ENCODE results near the gene SYT15. TPM values are rescaled to one million over a fixed set of nuclear protein-coding genes. Genes with fewer than 3 reads are reported as not detected.

The SYT15 gene
- total RNA-seq, 1 experiment from 2014 or later, result 0.28 TPM

DNA sequence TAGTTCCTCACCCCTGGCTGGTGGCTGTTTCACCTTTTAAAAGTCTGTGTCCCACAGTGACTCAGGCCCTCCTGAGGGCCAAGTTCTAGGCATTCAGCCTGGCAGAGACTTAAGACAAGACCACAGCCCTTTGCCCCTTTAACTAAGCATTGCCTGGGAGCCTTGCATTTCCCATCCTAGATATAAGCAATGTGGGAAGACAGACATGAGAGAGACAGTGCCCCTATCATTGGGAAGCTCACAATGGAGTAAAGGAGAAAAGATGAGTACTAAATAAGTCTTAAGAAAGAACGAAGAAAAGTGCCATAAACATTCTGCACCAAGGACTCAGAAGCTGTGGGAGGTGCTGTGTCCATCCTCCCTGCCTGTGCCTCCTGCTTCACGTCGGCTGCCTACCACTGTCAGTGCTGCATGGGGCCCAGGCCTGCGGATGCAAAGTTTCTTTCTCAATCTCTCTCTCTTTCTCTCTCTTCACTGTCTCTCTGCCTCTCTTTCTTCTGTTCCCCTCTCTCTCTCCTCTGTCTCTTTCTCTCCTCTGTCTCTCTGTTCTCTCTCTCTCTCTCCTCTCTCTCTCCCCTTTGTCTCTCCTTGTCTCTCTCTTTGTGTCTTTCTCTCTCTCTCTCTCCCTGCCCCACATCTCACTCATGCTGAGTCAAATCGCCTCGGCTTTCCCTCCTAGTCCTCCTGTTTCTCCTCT is 44.0 kb upstream of the SYT15 start:
- in situ Hi-C loops (cut with HindIII; ENCODE audit: low pct_unique_long_range_greater_than_20kb, low sequenced_read_pairs), result no loop called here

GRCh38 chr10:46536171-46536570 is 42.8 kb upstream of the SYT15 start:
- peaks cover 27% of the 10 kb centered on the region for H3K4me1 ChIP-seq (ENCODE audit: control insufficient read depth, insufficient read depth, low read length)
- in situ Hi-C loops (cut with HindIII; ENCODE audit: low pct_unique_long_range_greater_than_20kb, low sequenced_read_pairs), result no loop called here
- no TSS peak for BruUV-seq (replicated peaks)
- H3K27me3 ChIP-seq (ENCODE audit: control insufficient read depth, insufficient read depth, low read length), result no peaks in the 10 kb centered on the region
- ATAC-seq (no peak), DNase-seq (ENCODE audit: low read depth, low spot score) (no peak)
- no peak overlapping the region for H3K4me3 ChIP-seq (ENCODE audit: low read depth in 2 of 2, low read length in 2 of 2)
- H3K9me3 ChIP-seq (ENCODE audit: control insufficient read depth, insufficient read depth, low read depth, low read length), result no peaks in the 10 kb centered on the region
- ChIA-PET CTCF (no interaction called here), POLR2A (no interaction called here)
- H3K27ac ChIP-seq (ENCODE audit: low read length), result no peak overlapping the region; the same call in 1 of the 2 replicates
- intact Hi-C loops (cut with micrococcal nuclease; ENCODE audit: unreplicated experiment), result no loop called here
- TF ChIP-seq REST (IDR thresholded peaks at IDR 0.05; ENCODE audit: insufficient read depth in 1 of 2, low read depth in 2 of 2, low read length in 1 of 2), result no peak
- no peak for TF ChIP-seq POLR2AphosphoS5 (IDR thresholded peaks at IDR 0.05; ENCODE audit: low read depth, low read length)
- no peak for TF ChIP-seq SIN3A (IDR thresholded peaks at IDR 0.05; ENCODE audit: borderline replicate concordance, insufficient read depth, low read depth, low read length)
- TF ChIP-seq CTCF (IDR thresholded peaks at IDR 0.05), result no peak
- no peak for TF ChIP-seq TCF7L2 (IDR thresholded peaks at IDR 0.05; ENCODE audit: low read depth, low read length)
- H3K36me3 ChIP-seq (ENCODE audit: control insufficient read depth, insufficient read depth, low read length), result no peaks in the 10 kb centered on the region

More for the DNA sequence above, 44.0 kb upstream of the SYT15 start:
- DNase-seq (ENCODE audit: low read depth, low spot score), result no peak
- Histone ChIP-seq H3K27me3 (ENCODE audit: control insufficient read depth, insufficient read depth, low read length) (no peaks in the 10 kb centered on the region), H3K4me3 (ENCODE audit: low read depth in 2 of 2, low read length in 2 of 2) (no peak overlapping the region), H3K27ac (ENCODE audit: low read length) (peak overlapping the region; percentile 15), H3K4me1 (ENCODE audit: control insufficient read depth, insufficient read depth, low read length) (peaks cover 21% of the 10 kb centered on the region), H3K9me3 (ENCODE audit: control insufficient read depth, insufficient read depth, low read depth, low read length) (no peaks in the 10 kb centered on the region), H3K36me3 (ENCODE audit: control insufficient read depth, insufficient read depth, low read length) (no peaks in the 10 kb centered on the region)
- no peak for TF ChIP-seq REST (IDR thresholded peaks at IDR 0.05; ENCODE audit: insufficient read depth in 1 of 2, low read depth in 2 of 2, low read length in 1 of 2)
- TF ChIP-seq SIN3A (IDR thresholded peaks at IDR 0.05; ENCODE audit: borderline replicate concordance, insufficient read depth, low read depth, low read length), result no peak
- no peak for TF ChIP-seq POLR2AphosphoS5 (IDR thresholded peaks at IDR 0.05; ENCODE audit: low read depth, low read length)
- no peak for TF ChIP-seq CTCF (IDR thresholded peaks at IDR 0.05)
- TF ChIP-seq TCF7L2 (IDR thresholded peaks at IDR 0.05; ENCODE audit: low read depth, low read length), result no peak
- ChIA-PET POLR2A (no interaction called here), CTCF (no interaction called here)
- ATAC-seq, result peak; percentile 73
- intact Hi-C loops (cut with micrococcal nuclease; ENCODE audit: unreplicated experiment), result no loop called here
- BruUV-seq (replicated peaks), result no TSS peak
